CD4-positive, alpha-beta T cell treated with Interleukin-10 for 1 hour (primary cell): Measurements from ENCODE around the gene PRICKLE1.

Experiments used
- DNase-seq: peaks from one replicate; pipeline ENCODE4 v3.0.0-alpha.2; 2020

PRICKLE1 gene

GRCh38 chr12:42588524-42589464 lies 752 bp downstream of the PRICKLE1 start:
- DNase-seq = no peak

- DNase-seq = no peak
Measured at GRCh38 chr12:42587601-42588523, 1.7 kb downstream of the PRICKLE1 start.

- no peak for DNase-seq
Measured at GRCh38 chr12:42586268-42586667, 3.3 kb downstream of the PRICKLE1 start.

- no peak for DNase-seq
Measured at GRCh38 chr12:42585841-42586216, 3.7 kb downstream of the PRICKLE1 start.

- DNase-seq = no peak
Measured at GRCh38 chr12:42585154-42585840, 4.2 kb downstream of the PRICKLE1 start.

GRCh38 chr12:42584651-42585111 lies 4.9 kb downstream of the PRICKLE1 start:
- DNase-seq = no peak

- DNase-seq = no peak
Measured at GRCh38 chr12:42583016-42583415, 6.5 kb downstream of the PRICKLE1 start.

GRCh38 chr12:42582498-42582897 lies 7.0 kb downstream of the PRICKLE1 start:
- no peak for DNase-seq

- no peak for DNase-seq
Measured at GRCh38 chr12:42582050-42582449, 7.5 kb downstream of the PRICKLE1 start.

GRCh38 chr12:42576374-42576773 lies 13.2 kb downstream of the PRICKLE1 start:
- no peak for DNase-seq

GRCh38 chr12:42575717-42576116 lies 13.8 kb downstream of the PRICKLE1 start:
- no peak for DNase-seq

GRCh38 chr12:42574851-42575266 lies 14.7 kb downstream of the PRICKLE1 start:
- DNase-seq = no peak

- no peak for DNase-seq
Measured at GRCh38 chr12:42571327-42572009, 18.1 kb downstream of the PRICKLE1 start.

GRCh38 chr12:42570076-42570475 lies 19.5 kb downstream of the PRICKLE1 start:
- DNase-seq = no peak

- DNase-seq = peak; percentile 23
Measured at GRCh38 chr12:42568952-42569915, 20.3 kb downstream of the PRICKLE1 start.

GRCh38 chr12:42565633-42566032 lies 23.9 kb downstream of the PRICKLE1 start:
- no peak for DNase-seq

- no peak for DNase-seq
Measured at GRCh38 chr12:42564996-42565395, 24.6 kb downstream of the PRICKLE1 start.

- DNase-seq = no peak
Measured at GRCh38 chr12:42564556-42564955, 25.0 kb downstream of the PRICKLE1 start.

GRCh38 chr12:42560977-42561376 lies 28.6 kb downstream of the PRICKLE1 start:
- DNase-seq = no peak

- DNase-seq = no peak
Measured at GRCh38 chr12:42557586-42558172, 31.9 kb downstream of the PRICKLE1 start.

GRCh38 chr12:42556917-42557316 lies 32.6 kb downstream of the PRICKLE1 start:
- no peak for DNase-seq
